ENCODE results near the gene F10.
"Not testable (repeated sequence)": the region's sequence is repeated elsewhere in the genome, so short reads cannot be mapped to it uniquely, and the experiment has no call there.

F10 gene

GRCh38 chr13:113102727-113103126 is 19.9 kb upstream of the F10 start:
- no peak for DNase-seq

- DNase-seq, result no peak
These were observed 19.0 kb upstream of the F10 start for GRCh38 chr13:113103646-113104045.

GRCh38 chr13:113105032-113105920 is 17.3 kb upstream of the F10 start, which contains the start of gene F7:
F7 (plus strand) TSS chr13:113105791; CDS start chr13:113105842, 51 bp downstream.
- peak; percentile 38 for DNase-seq

- no peak for DNase-seq
These were observed 16.6 kb upstream of the F10 start for GRCh38 chr13:113105921-113106452.

DNA sequence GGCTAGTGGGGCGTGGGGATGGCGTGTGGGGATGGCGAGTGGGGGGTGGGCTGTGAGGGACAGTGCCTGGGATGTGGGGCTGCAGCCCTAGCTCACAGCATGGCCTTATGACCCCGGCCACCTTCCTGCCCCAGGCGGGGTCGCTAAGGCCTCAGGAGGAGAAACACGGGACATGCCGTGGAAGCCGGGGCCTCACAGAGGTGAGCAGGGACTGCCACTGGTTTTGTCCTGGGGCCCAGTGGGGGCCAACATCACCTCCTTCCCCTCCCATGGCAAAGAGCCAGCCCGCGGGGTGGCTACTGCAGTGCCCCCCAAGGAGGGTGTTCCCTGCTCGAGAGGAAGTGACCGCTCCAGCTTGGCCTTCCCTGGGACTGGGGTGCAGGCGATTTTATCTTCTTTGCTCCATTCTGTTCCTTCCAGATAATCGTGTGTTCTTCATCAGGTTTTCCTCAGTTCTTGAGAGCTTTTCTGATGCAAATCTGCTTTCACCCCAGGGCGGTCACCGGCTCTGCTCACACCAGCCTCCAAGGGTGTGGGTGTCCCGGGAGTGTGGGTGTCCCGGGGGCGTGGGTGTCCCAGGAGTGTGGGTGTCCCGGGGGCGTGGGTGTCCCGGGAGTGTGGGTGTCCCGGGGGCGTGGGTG is 15.8 kb upstream of the F10 start:
- DNase-seq, result peak; percentile 7

DNA sequence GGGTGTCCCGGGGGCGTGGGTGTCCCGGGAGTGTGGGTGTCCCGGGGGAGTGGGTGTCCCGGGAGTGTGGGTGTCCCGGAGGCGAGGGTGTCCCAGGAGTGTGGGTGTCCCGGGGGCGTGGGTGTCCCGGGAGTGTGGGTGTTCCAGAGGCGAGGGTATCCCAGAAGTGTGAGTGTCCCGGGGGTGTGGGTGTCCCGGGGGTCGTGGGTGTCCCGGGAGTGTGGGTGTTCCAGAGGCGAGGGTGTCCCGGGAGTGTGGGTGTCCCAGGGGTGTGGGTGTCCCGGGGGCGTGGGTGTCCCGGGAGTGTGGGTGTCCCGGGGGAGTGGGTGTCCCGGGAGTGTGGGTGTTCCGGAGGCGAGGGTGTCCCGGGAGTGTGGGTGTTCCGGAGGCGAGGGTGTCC is 14.1 kb upstream of the F10 start:
- DNase-seq, result not testable (repeated sequence)

DNA sequence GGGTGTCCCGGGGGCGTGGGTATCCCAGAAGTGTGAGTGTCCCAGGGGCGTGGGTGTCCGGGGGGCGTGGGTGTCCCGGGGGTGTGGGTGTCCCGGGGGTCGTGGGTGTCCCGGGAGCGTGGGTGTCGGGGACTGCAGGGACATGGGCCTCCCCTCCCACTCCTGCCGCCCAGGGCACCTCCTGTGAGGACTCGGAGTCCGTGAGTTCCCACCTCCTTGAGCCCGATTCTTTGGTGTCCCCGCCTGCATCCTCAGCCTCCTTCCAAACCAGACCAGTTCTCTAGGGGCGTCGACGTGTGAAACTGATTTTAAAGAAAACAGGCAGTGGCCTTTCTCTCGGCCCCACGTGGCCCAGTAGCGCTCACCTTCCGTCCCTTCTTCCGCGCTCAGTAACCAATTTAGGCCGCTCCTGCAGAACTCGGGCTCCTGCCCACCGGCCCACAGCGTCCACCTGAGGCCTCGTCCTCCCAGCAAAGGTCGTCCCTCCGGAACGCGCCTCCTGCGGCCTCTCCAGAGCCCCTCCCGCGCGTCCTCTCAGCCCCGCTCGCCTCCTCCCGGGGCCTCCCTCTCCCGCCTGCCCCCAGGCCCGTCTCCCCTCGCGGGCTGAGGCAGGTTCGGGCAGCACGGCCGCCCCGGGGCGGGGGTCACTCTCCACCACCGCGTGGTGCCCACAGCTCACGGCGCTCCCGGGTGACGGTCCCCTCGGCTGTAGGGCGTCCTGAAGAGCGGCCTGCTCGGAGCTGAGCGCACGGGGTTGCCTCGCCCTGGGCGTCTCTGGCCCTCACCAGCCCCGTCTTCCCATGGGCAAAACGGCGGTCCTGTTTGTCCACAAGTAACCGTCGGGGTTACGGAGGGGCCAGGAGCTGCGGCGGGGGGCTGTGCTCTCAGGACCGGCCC is 13.2 kb upstream of the F10 start:
- no peak for DNase-seq

- peak; percentile 32 for DNase-seq
These were observed 12.3 kb upstream of the F10 start for GRCh38 chr13:113110048-113110851.

DNA sequence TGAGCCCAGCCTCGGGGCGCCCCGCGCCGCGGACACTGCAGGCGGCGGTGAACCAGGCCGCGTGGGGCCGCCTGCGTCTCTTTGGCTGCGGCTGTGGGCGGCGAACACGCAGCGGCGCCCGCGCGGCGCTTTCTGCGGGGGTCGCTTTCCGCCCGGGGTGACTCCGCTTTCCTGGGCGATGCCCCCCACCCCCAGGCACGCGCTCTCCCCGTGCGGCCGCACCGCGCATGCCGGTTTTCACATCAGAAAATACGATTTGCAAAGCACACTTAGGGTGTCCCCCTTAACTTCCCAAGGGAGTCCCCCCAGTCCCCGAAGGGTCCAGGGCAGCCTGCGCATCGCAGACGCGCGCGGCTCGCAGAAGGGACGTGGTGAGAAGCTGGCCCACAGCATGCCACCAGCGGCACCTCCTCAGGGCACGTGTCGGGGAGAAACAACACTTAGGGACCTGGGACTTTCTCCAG is 11.7 kb upstream of the F10 start:
- DNase-seq, result no peak

GRCh38 chr13:113111821-113112220 is 10.8 kb upstream of the F10 start:
- DNase-seq, result not testable (repeated sequence)

- not testable (repeated sequence) for DNase-seq
These were observed 10.1 kb upstream of the F10 start for GRCh38 chr13:113112475-113112874.

GRCh38 chr13:113112893-113113845 is 9.4 kb upstream of the F10 start:
- DNase-seq, result no peak

GRCh38 chr13:113113846-113114271 is 8.7 kb upstream of the F10 start:
- DNase-seq, result no peak

- no peak for DNase-seq
These were observed 7.9 kb upstream of the F10 start for GRCh38 chr13:113114511-113115362.

- DNase-seq, result no peak
These were observed 7.0 kb upstream of the F10 start for GRCh38 chr13:113115363-113116205.

DNA sequence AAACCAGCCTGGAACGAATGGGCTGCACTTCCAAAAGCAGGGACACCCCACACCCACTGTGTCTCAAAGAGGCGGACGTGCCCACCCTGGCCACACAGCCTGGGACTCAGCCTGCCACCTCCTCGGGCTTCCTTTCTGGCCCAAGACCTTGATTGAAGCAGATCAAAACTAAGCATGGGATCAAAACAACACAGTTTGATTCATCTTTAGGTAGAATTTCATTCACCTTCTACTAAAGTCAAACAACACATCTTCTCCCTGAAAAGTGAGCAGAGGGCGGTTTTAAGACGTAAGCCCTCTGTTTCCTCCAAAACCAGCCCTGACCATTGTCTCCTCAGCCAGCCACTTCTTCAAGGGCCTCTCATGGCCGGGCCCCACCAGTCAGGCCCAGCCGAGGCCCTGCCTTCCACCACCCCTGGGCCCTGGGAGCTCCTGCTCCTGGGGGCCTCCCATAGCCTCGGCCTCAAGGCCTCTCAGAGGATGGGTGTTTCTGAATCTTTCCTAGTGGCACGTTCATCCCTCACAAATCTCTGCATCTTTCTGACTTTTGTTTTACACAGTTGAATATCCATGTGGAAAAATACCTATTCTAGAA is 6.3 kb upstream of the F10 start:
- no peak for DNase-seq

DNA sequence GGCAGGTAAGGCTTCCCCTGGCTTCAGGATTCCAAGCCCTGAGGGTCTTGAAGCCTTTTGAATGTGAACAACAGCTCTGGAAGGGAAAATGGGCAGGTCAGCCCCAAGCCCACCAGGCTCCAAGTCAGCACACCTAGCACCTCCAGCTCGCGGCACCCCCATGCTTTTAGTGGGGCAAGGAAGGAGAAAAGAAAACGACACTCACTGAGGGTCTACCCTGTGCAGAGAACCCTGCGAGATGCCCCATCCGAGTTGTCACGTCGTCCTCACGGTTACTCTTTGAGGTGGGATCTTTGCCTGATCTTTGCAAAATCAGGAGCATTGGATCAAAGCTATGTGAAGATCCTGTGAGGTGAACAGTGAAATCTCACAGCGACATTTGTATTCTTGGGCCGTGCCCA is 5.7 kb upstream of the F10 start:
- no peak for DNase-seq

DNA sequence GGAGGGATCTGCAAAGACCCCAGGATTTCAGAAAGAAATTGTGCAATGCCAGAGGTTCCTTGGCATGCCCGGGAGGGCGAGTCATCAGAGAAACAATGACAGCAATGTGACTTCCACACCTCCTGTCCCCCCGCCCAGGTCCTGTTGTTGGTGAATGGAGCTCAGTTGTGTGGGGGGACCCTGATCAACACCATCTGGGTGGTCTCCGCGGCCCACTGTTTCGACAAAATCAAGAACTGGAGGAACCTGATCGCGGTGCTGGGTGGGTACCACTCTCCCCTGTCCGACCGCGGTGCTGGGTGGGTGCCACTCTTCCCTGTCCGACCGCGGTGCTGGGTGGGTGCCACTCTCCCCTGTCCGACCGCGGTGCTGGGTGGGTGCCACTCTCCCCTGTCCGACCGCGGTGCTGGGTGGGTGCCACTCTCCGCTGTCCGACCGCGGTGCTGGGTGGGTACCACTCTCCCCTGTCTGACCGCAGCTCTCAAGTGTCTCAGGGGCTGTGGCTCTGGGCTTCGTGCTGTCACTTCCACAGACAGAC is 5.2 kb upstream of the F10 start:
- no peak for DNase-seq
